H1 (cell line): ENCODE measurements around the gene ORC3. TPM values are rescaled to one million over a fixed set of nuclear protein-coding genes. Genes with fewer than 3 reads are reported as not detected.

Experiments used
- HDAC6 ChIP-seq: IDR thresholded peaks from one replicate; pipeline ENCODE4 v1.7.1; 2012; ENCODE audit warnings: low read depth, mild to moderate bottlenecking, inconsistent platforms, low read length, moderate library complexity
- KDM1A ChIP-seq: fragments of 200-600, 300-600 bp; sonication (generic); IDR thresholded peaks from 2 replicates; pipeline ENCODE4 v1.7.1; 2016; ENCODE audit warnings: mild to moderate bottlenecking, low read length, borderline replicate concordance
- KDM5A ChIP-seq: fragments of 200-600 bp; IDR thresholded peaks from 2 replicates; pipeline ENCODE4 v1.7.1; 2012; ENCODE audit warnings: mild to moderate bottlenecking, low read length, inconsistent platforms, mixed read lengths
- RXRA ChIP-seq: IDR thresholded peaks from 2 replicates; pipeline ENCODE4 v1.6.1; 2011; ENCODE audit warnings: low read depth, mild to moderate bottlenecking, low read length, moderate library complexity; ENCODE audit not compliant: insufficient read depth
- SP4 ChIP-seq: IDR thresholded peaks from 2 replicates; pipeline ENCODE4 v1.6.1; 2012; ENCODE audit warnings: low read length, inconsistent platforms
- SRF ChIP-seq: IDR thresholded peaks from 2 replicates; pipeline ENCODE4 v1.6.1; 2011; ENCODE audit warnings: mild to moderate bottlenecking, low read depth, low read length, moderate library complexity
- polyA plus RNA-seq, 7 experiments: library from polyadenylated mRNA; depleted of rRNA in 3 of 7; stranded (reverse) in 5 of 7; unstranded in 2 of 7; fragments of >200 nt in 5 of 7; fragments of 200-250 nt in 2 of 7; gene quantifications; 1 replicate in 5 of 7; 2 replicates in 1 of 7; 4 replicates in 1 of 7; pipeline versions ENCODE4 v1.2.1 to v1.2.3, GENCODE V29; 2011 to 2013; ENCODE audit warnings: missing spikeins in 2 of 7, mixed read lengths in 2 of 7
- total RNA-seq: library from RNA; stranded (reverse); fragmentation: NEBNext Ultra II Directional; extraction: Animal tissue kit (Norgen Biotek cat#: 25700); gene quantifications from 2 replicates; pipeline ENCODE4 v1.2.1, GENCODE V29; 2021

The ORC3 gene
- total and polyA plus RNA-seq, 2 of the 8 experiments (the other 6 are each of a cell fraction or from before 2014, with no cell fraction given): 35.9 to 60.9 TPM

- TF ChIP-seq RXRA (no peak), SRF (no peak), HDAC6 (no peak), SP4 (no peak), KDM1A (no peak), KDM5A (no peak)
These were observed 38.9 kb downstream of the ORC3 start (continued) for GRCh38 chr6:87628881-87629280.
